GM18507 (cell line): Measurements from ENCODE around the gene MCHR1.
"Not testable (repeated sequence)": the region's sequence is repeated elsewhere in the genome, so short reads cannot be mapped to it uniquely, and the experiment has no call there.

Experiments
- DNase-seq: peaks from one replicate; pipeline ENCODE4 v3.0.0; 2011; ENCODE audit warnings: low read depth; ENCODE audit not compliant: insufficient read length; ENCODE audit errors: extremely low spot score
- FAIRE-seq: peaks from 2 replicates; lab custom pipeline; 2011; peaks lifted over from hg19 to GRCh38; lab: Jason Lieb, UNC

Gene MCHR1

DNA sequence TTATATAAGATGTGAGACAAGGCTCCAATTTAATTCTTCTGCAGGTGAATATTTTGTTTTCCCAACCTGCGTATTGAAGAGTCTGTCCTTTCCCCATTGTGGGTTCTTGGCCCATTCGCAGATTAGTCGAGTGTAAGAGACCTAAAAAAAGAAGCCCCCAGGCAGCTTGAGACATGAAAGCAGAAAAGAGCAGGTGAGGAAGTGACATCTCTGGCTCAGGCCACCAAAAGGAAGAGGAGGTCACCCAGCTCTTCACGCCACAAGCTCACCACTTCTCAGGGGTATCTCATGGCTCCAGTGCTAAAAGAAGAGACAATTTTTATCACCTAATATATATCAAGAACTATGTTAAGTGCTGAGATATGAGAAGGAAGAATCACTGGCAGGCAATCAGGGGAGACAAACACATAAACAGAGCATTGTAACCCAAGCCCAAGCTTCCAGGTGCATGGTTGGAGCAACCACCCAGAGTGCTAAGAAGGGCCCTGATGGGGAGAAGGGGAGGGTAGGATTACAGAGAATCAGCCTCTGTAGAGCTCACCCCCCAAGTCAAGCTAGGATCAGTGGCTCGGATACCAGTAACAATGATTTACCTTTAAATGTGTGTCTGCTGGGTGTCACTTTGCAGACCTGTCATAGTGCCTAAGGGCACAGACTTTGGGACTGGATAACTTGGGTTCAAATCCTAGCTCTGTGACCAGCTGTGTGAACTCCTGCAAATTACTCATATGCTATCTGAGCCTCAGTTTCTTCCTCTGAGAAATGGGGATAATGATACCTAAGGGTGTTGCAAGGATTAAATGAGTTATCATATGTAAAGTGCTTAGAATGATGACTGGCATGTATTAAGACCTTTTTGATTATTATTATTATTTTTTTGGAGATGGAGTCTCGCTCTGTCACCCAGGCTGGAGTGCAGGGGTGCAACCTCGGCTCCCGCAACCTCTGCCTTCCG, 39.2 kb downstream of the MCHR1 start:
- FAIRE-seq (no peak), DNase-seq (no peak)

- FAIRE-seq = no peak
Observed at GRCh38 chr22:40719599-40719998, 40.3 kb downstream of the MCHR1 start.

GRCh38 chr22:40720156-40720537, 40.9 kb downstream of the MCHR1 start:
- not testable (repeated sequence) for DNase-seq, FAIRE-seq

More at GRCh38 chr22:40719599-40719998, 40.3 kb downstream of the MCHR1 start:
- DNase-seq = no peak

- FAIRE-seq (no peak), DNase-seq (no peak)
Observed at GRCh38 chr22:40720538-40721256, 41.4 kb downstream of the MCHR1 start.

DNA sequence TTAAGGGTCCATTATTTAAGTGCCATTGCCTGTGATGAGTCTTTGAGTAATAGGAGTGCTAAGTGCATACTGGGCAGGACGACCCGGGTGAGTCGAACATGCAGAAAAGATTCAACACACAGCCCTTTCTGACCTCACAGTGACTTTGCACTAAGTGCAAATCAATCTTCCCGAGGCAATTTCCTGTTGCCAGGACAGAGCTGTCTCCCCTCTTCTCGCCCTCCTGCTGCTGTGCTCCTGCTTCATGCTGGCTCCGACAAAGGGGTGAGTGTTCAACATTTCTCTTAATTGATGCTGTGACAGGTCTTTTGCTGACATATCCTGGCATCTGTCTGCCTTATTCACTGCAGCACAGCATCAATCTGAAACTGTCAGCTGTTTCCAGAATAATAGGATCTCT, 42.0 kb downstream of the MCHR1 start:
- no peak for FAIRE-seq

GRCh38 chr22:40723396-40723933, 44.2 kb downstream of the MCHR1 start:
- FAIRE-seq (no peak), DNase-seq (no peak)

More for the DNA sequence above, 42.0 kb downstream of the MCHR1 start:
- DNase-seq = no peak

DNA sequence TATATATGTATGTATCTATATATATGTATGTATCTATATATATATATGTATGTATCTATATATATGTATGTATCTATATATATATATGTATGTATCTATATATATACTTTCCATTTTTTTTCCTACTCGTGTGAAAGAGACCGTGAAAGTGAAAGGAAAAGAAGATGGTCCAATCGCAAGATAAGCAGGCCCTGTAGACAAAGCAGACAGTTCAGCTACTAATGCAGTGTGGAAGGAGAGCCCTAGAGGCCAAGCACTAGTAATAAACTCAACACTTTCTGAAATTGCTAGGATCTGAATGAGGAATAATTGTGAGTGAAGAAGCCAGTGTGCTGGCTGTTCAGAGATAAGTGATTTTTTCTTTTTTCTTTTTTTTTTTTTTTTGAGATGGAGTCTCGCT, 47.2 kb downstream of the MCHR1 start:
- DNase-seq (no peak), FAIRE-seq (peak; percentile 49)

DNA sequence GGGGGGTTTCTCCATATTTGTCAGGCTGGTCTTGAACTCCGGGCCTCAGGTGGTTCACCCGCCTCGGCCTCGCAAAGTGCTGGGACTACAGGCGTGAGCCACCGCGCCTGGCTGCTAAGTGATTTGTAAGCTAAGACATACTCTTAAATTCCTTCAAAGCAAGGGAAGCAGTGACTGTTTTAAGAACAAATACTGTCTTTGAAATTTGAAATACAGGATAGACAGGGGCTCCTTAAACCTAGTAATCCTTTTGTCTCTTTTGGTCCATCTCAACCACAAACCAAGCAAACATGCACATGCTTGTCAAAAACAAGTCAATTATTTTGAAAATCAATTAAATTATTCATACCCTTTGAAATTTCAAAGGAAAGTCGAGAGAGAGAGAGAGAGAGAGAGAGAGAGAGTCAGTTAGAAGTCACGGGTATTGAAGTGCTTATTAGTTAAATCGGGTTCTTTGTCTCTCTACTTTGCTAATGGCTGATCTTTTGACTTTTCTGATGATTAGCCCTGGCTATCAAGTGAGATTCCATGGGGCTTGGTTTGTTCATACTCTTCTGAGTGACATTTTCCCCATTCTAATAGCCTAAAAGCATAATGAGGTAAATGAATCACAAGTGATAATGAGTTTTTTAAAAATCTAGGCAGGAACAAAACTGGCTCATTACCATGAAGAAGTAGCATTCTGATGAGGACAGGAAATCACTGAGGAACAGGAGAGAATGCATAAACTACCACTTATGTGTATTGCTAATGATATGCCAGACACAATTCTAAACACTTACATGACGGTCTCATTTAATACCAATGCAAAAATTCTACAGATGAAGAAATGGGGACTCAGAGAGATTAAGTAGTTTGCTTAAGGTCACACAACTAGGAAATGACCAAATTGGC, 48.0 kb downstream of the MCHR1 start:
- DNase-seq (no peak), FAIRE-seq (no peak)

DNA sequence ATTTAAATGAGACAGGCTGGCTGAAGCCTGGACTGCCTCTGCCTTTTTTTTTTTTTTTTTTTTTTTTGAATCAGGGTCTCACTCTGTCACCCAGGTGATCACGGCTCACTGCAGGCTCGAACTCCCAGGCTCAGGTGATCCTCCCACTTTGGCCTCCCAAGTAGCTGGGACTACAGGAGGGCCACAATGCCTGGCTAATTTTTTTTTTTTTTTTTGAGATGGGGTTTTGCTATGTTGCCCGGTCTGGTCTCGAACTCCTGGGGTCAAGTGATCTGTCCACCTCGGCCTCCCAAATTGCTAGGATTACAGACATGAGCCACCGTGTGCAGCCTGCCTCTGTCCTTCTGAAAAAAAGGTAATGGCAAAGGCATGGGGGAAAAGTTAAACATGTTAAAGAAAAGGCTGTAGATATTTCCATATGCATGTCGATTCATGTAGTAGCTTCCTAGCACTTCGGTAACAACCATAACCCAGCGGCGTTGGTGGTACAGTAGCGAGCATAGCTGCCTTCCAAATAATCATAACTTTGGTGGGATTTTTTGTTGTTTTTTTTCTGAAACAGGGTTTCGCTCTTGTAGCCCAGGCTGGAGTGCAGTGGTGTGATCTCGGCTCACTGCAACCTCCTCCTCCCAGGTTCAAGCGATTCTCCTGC, 48.8 kb downstream of the MCHR1 start:
- no peak for DNase-seq
- FAIRE-seq = no peak

GRCh38 chr22:40728731-40729189, 49.5 kb downstream of the MCHR1 start:
- DNase-seq (no peak), FAIRE-seq (no peak)

DNA sequence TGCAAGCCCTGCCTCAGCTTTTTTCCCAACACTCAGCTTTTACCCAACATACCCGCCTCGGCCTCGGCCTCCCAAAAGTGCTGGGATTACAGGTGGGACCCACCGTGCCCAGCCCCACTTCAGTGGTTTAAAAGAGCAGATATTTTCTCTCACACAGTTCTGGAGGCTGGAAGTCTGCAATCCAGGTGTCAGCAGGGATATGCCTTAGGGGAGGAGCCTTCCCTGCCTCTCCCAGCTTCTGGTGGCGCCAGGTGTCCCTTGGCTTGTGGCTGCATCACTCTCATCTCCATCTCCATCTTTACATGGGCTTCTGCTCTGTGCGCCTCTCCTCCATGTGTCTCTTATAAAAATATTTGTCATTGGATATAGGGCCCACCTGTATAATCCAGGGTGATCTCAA, 50.0 kb downstream of the MCHR1 start:
- no peak for FAIRE-seq
- no peak for DNase-seq
